ENCODE measurements around the gene IL22RA2. TPM values are rescaled to one million over a fixed set of nuclear protein-coding genes. Genes with fewer than 3 reads are reported as not detected.
A peak's percentile ranks its signal among the peaks of the same experiment; 100 is the strongest.
"Not testable (repeated sequence)": the region's sequence is repeated elsewhere in the genome, so short reads cannot be mapped to it uniquely, and the experiment has no call there.

The IL22RA2 gene
- total RNA-seq, 2 donors from 2014 or later: not detected

- intact Hi-C loops (cut with DNase I): loop anchor here in 1 of 2 donors (10.0 kb wide), 1 partner anchor 58 kb away; no protein-coding TSS in a partner anchor
- DNase-seq, ATAC-seq: not testable (repeated sequence)
Measured at GRCh38 chr6:137107047-137107766, 66.2 kb downstream of the IL22RA2 start.

- no peak for DNase-seq
- no peak for ATAC-seq
- intact Hi-C loops (cut with DNase I): loop anchor here in 1 of 2 donors (10.0 kb wide), 1 partner anchor 59 kb away; no protein-coding TSS in a partner anchor
Measured at GRCh38 chr6:137106183-137106582, 67.3 kb downstream of the IL22RA2 start.

DNA sequence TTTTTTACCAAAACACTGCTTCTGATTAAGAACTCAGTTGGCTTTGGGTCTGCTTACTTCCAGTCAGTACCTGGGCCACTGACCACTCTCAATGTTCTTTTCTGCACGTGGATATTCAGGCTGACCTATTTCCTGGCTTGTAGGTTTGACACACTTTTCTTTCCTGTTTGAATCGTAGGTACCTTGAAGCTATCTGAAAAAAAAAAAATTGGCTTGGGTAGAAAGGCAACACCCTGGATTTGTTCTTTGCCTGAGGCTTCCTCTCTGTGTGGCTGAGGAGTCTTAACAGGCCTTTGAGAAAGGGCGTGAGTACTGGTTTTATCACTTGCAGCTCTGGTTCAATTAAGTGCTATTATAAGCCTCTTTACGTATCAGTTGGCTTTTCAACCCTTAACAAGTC lies 68.1 kb downstream of the IL22RA2 start:
- intact Hi-C loops (cut with DNase I): loop anchor here in 1 of 2 donors (10.0 kb wide), 1 partner anchor 59 kb away; no protein-coding TSS in a partner anchor
- ATAC-seq (no peak), DNase-seq (no peak)

- intact Hi-C loops (cut with DNase I): loop anchor here in 1 of 2 donors (10.0 kb wide), 1 partner anchor 60 kb away; no protein-coding TSS in a partner anchor
- no peak for DNase-seq
Measured at GRCh38 chr6:137104926-137105325, 68.5 kb downstream of the IL22RA2 start.

GRCh38 chr6:137102851-137103492 lies 70.5 kb downstream of the IL22RA2 start:
- DNase-seq: no peak
- intact Hi-C loops (cut with DNase I): loop anchor here in 1 of 2 donors (10.0 kb wide), 1 partner anchor 62 kb away; no protein-coding TSS in a partner anchor
- ATAC-seq: no peak

More at GRCh38 chr6:137104926-137105325, 68.5 kb downstream of the IL22RA2 start:
- no peak for ATAC-seq

GRCh38 chr6:137102050-137102848 lies 71.2 kb downstream of the IL22RA2 start:
- intact Hi-C loops (cut with DNase I): loop anchor here in 1 of 2 donors (10.0 kb wide), 1 partner anchor 63 kb away; no protein-coding TSS in a partner anchor
- ATAC-seq: no peak
- DNase-seq: no peak

GRCh38 chr6:137099689-137100403 lies 73.6 kb downstream of the IL22RA2 start:
- intact Hi-C loops (cut with DNase I): loop anchor here in 1 of 2 donors (5.0 to 10.0 kb wide), 2 partner anchors 65 to 102 kb away; no protein-coding TSS in a partner anchor
- ATAC-seq (no peak), DNase-seq (no peak)

GRCh38 chr6:137097526-137097925 lies 75.9 kb downstream of the IL22RA2 start:
- no peak for DNase-seq
- no peak for ATAC-seq
- intact Hi-C loops (cut with DNase I): loop anchor here in 1 of 2 donors (5.0 kb wide), 1 partner anchor 105 kb away; no protein-coding TSS in a partner anchor

DNA sequence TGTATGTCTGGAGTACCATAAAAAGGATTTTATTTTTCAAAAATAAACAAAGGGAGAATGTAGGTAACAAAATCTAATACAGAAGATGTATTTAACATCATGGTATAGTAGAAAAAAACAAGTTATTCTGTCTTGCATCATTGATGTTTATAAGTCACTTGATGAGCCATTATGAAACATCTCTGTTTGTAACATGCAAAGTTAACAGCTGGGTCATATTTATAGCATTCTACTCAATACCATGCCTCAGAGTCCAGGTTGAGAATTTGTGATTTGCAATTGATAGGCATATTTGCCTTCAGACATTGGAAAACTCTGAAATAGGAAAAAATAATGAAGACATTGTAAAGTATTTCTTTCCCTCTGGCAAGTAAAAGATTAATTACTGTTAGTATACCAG lies 76.4 kb downstream of the IL22RA2 start:
- intact Hi-C loops (cut with DNase I): loop anchor here in 1 of 2 donors (5.0 kb wide), 1 partner anchor 105 kb away; no protein-coding TSS in a partner anchor
- no peak for ATAC-seq

GRCh38 chr6:137095651-137096238 lies 77.7 kb downstream of the IL22RA2 start:
- ATAC-seq: no peak

More for the DNA sequence above, 76.4 kb downstream of the IL22RA2 start:
- DNase-seq: no peak

DNA sequence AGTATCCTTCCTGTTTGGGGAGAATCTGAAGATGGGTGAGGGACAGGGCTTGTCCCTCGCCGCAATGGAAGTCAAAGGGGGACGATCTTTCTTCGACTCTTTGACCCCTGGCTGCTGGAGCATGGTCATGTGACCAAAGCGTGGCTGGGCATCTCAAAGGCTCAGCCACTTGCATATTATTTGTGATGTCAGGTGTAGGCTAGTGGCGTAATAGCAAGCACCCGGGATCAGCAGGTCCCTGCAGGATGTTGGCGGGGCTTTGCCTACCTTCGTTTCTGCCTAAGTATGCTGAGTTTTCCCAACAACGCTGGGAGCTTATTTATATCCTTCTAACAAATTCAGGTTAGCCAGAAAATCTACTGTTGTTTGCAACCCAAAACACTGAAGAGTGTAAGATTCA lies 78.4 kb downstream of the IL22RA2 start:
- no peak for DNase-seq
- intact Hi-C loops (cut with DNase I): loop anchor here in 1 of 2 donors (2.0 to 5.0 kb wide), 2 partner anchors 107 to 222 kb away; no protein-coding TSS in a partner anchor
- ATAC-seq: no peak

More at GRCh38 chr6:137095651-137096238, 77.7 kb downstream of the IL22RA2 start:
- intact Hi-C loops (cut with DNase I): loop anchor here in 1 of 2 donors (2.0 to 5.0 kb wide), 2 partner anchors 107 to 221 kb away; no protein-coding TSS in a partner anchor
- no peak for DNase-seq

DNA sequence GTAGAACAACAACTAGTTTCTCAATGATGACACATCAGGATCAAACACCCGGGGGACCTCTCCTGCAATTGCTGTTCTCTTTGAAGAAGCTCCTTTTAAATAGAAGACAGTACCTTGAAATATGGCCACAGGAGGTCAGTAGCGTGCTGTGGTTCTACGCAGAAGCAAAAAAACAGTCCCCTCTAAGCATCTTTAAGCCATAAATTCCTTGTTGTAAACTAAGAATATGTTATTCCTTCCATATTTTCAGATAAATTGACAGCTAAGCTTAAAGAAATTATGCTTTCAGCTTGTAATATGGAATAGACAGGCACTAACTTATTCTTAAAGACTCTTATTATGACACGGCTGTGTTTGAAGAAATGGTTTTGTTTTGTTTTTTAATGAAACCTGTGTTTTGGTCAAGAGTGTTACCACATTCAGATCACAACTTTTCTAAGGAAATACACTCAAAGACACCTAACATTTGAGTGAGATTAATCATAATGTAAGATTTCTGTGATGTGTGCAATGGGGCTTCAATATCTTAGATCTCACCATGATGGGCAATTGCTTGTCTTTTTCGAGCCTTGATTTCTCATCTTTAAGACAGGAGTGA lies 78.9 kb downstream of the IL22RA2 start:
- intact Hi-C loops (cut with DNase I): loop anchor here (2.0 to 5.0 kb wide), 4 partner anchors 108 to 543 kb away; no protein-coding TSS in a partner anchor
- peak; percentile 43 for DNase-seq
- ATAC-seq: peak; percentile 61 to 69

Other genes with a start within 250 kb of the IL22RA2 start
- gene IL20RA, start 128.7 kb downstream of the IL22RA2 start, total RNA-seq: 1 to 10 TPM; 1.0 to 3.5 TPM
- 100 to 1,000 TPM; 128 to 158 TPM for gene IFNGR1, start 45.7 kb upstream of the IL22RA2 start, total RNA-seq